B cell (primary cell): ENCODE data around the gene PAX2. TPM values are rescaled to one million over a fixed set of nuclear protein-coding genes. Genes with fewer than 3 reads are reported as not detected.

ENCODE experiments used
- ATAC-seq: fragments of 200-7000 bp; cut with Tn5 transposase; one replicate; pipeline ENCODE4 v1.10.0; 2021; ENCODE audit warnings: low read depth, mild to moderate bottlenecking, moderate number of reproducible peaks, moderate library complexity
- CTCF ChIA-PET: fragments of 350-600 bp; sonication (Branson Sonifier 250); formaldehyde crosslinking; loops from one replicate; lab custom pipeline; 2021; ENCODE audit warnings: antibody characterized with exemption, inconsistent platforms; lab: Charles Lee
- POLR2A ChIA-PET: fragments of 350-600 bp; sonication (Branson Sonifier 250); formaldehyde crosslinking; loops from one replicate; lab custom pipeline; 2021; ENCODE audit warnings: antibody characterized with exemption; lab: Charles Lee
- DNase-seq: peaks from one replicate; pipeline ENCODE4 v3.0.0; 2013
- H2AFZ ChIP-seq: 2 replicates; pipeline ENCODE4 v1.6.1; 2012; ENCODE audit warnings: mild to moderate bottlenecking, low read depth, low read length; ENCODE audit not compliant: insufficient read depth, poor library complexity, severe bottlenecking
- H3K27ac ChIP-seq, 2 donors: 1 replicate in 1 of 2; 2 replicates in 1 of 2; pipeline ENCODE4 v1.5.1; 2012 to 2013; ENCODE audit warnings: low read length in 2 of 2, mild to moderate bottlenecking in 2 of 2, moderate library complexity in 1 of 2
- H3K27me3 ChIP-seq, 4 experiments: fragments of 200-600 bp in 1 of 4; sonication (generic) in 1 of 4; replicated peaks in 1 of 4; 1 replicate in 2 of 4; 2 replicates in 2 of 4; pipeline versions ENCODE4 v1.6.1 to v1.7.0; 2013 to 2016; ENCODE audit warnings: low read length in 3 of 4, mild to moderate bottlenecking in 2 of 4, mixed read lengths in 1 of 4, moderate library complexity in 1 of 4; ENCODE audit not compliant: insufficient read depth in 4 of 4, control insufficient read depth in 3 of 4; ENCODE audit errors: control extremely low read depth in 1 of 4
- H3K36me3 ChIP-seq, 2 experiments: replicated peaks in 1 of 2; 1 replicate in 1 of 2; 2 replicates in 1 of 2; pipeline versions ENCODE4 v1.6.1 to v1.7.1; 2013; ENCODE audit warnings: low read length in 1 of 2; ENCODE audit not compliant: insufficient read depth in 2 of 2, control insufficient read depth in 1 of 2; ENCODE audit errors: control extremely low read depth in 1 of 2, extremely low read depth in 1 of 2
- H3K4me1 ChIP-seq, 2 donors: fragments of 200-600 bp in 1 of 2; sonication (generic) in 1 of 2; 1 replicate in 1 of 2; 2 replicates in 1 of 2; pipeline versions ENCODE4 v1.5.1 to v1.6.1; 2013 to 2017; ENCODE audit warnings: low read length in 2 of 2; ENCODE audit not compliant: control insufficient read depth in 2 of 2, insufficient read depth in 2 of 2
- H3K4me2 ChIP-seq: replicated peaks from 2 replicates; pipeline ENCODE3; 2012; ENCODE audit warnings: mild to moderate bottlenecking, low read depth, low read length; ENCODE audit not compliant: poor library complexity, severe bottlenecking
- H3K4me3 ChIP-seq, 5 experiments: fragments of 200-600 bp in 1 of 5; sonication (generic) in 1 of 5; 1 replicate in 3 of 5; 2 replicates in 2 of 5; pipeline versions ENCODE4 v1.5.1 to v1.7.0; 2011 to 2016; ENCODE audit warnings: low read length in 4 of 5, mild to moderate bottlenecking in 4 of 5, low read depth in 2 of 5, control low read depth in 1 of 5, moderate library complexity in 1 of 5; ENCODE audit not compliant: insufficient read depth in 1 of 5; ENCODE audit errors: control extremely low read depth in 1 of 5, extremely low read depth in 1 of 5
- H3K79me2 ChIP-seq: fragments of 200-600 bp; sonication (generic); one replicate; pipeline ENCODE4 v1.6.0; 2016; ENCODE audit warnings: low read length; ENCODE audit not compliant: control insufficient read depth, insufficient read depth
- H3K9ac ChIP-seq: fragments of 200-600 bp; sonication (generic); 2 replicates; pipeline ENCODE4 v1.6.1; 2017; ENCODE audit warnings: mild to moderate bottlenecking, low read length, moderate library complexity
- H3K9me3 ChIP-seq, 3 donors: one replicate each; pipeline versions ENCODE4 v1.6.1 to v1.7.1; 2013; ENCODE audit warnings: low read length in 2 of 3; ENCODE audit not compliant: control insufficient read depth in 2 of 3, insufficient read depth in 1 of 3; ENCODE audit errors: control extremely low read depth in 1 of 3
- H4K20me1 ChIP-seq: 2 replicates; pipeline ENCODE4 v1.6.0; 2012; ENCODE audit warnings: mild to moderate bottlenecking, low read length; ENCODE audit not compliant: insufficient read depth, control insufficient read depth, poor library complexity, severe bottlenecking
- H3K27ac Mint-ChIP-seq: one replicate; pipeline ENCODE4 v1.8.0; 2021; ENCODE audit warnings: mixed read lengths
- H3K27me3 Mint-ChIP-seq: one replicate; pipeline ENCODE4 v1.8.0; 2021; ENCODE audit warnings: mixed read lengths
- H3K4me1 Mint-ChIP-seq: one replicate; pipeline ENCODE4 v1.8.0; 2021; ENCODE audit warnings: mixed read lengths
- H3K4me3 Mint-ChIP-seq: one replicate; pipeline ENCODE4 v1.8.0; 2021; ENCODE audit warnings: mixed read lengths
- H3K9me3 Mint-ChIP-seq: one replicate; pipeline ENCODE4 v1.8.0; 2022; ENCODE audit warnings: mixed read lengths; ENCODE audit not compliant: insufficient read depth
- CTCF ChIP-seq: fragments of 200-600 bp; IDR thresholded peaks from one replicate; pipeline ENCODE4 v1.8.0; 2022; ENCODE audit warnings: antibody characterized with exemption, mild to moderate bottlenecking
- EZH2 ChIP-seq: IDR thresholded peaks from 2 replicates; pipeline ENCODE4 v1.6.1; 2012; ENCODE audit warnings: borderline replicate concordance, low read depth, mild to moderate bottlenecking, moderate library complexity, low read length; ENCODE audit not compliant: insufficient read depth, poor library complexity, severe bottlenecking
- WGBS: methylation state at CpG from one replicate; pipeline ENCODE4 v1.1.5; 2013; ENCODE audit warnings: missing lambda C conversion rate; ENCODE audit not compliant: insufficient coverage; 5-methylcytosine and 5-hydroxymethylcytosine counted together
- intact Hi-C: fragments of 100-400 bp; cut with micrococcal nuclease; formaldehyde crosslinking; loops from one replicate; pipeline ENCODE4 v1.10.0; 2022
- polyA plus RNA-seq: library from polyadenylated mRNA; depleted of rRNA; stranded (reverse); fragments of >200 nt; gene quantifications from 2 replicates; pipeline ENCODE4 v1.2.3, GENCODE V29; 2012
- total RNA-seq, 2 donors: library from RNA; stranded (reverse); fragments of 120-200 nt in 1 of 2; gene quantifications; 1 replicate in 1 of 2; 2 replicates in 1 of 2; pipeline versions ENCODE4 v1.2.3 to v1.2.4, GENCODE V29; 2013 to 2022

The PAX2 gene
- total and polyA plus RNA-seq, 2 donors (not counting 1 experiment from before 2014, with no cell fraction given) = 0.12 TPM; not detected in 1

- H3K9me3 ChIP-seq = peaks cover 0 to 18% (median 0%) of the 10 kb centered on the region in 3 donors
- Mint-ChIP-seq H3K9me3 (no peaks in the 10 kb centered on the region), H3K4me3 (peak overlapping the region; percentile 56), H3K27me3 (peaks cover 70% of the 10 kb centered on the region), H3K27ac (no peak overlapping the region), H3K4me1 (peaks cover 26% of the 10 kb centered on the region)
- H3K36me3 ChIP-seq = no peaks in the 10 kb centered on the region
- peak overlapping the region; percentile 66 for H3K4me2 ChIP-seq
- ChIA-PET POLR2A (no interaction called here), CTCF (no interaction called here)
- H2AFZ ChIP-seq = no peak overlapping the region
- no peak overlapping the region for H3K4me3 ChIP-seq
- peaks cover 0 to 90% (median 50%) of the 10 kb centered on the region in 4 experiments for H3K27me3 ChIP-seq
- 15% methylated on average over 40 of the region's 50 CpGs for WGBS
- DNase-seq (peak; percentile 29), ATAC-seq (no peak)
- no peaks in the 10 kb centered on the region for H4K20me1 ChIP-seq
- intact Hi-C loops = loop anchor here (5.0 to 10.0 kb wide), 3 partner anchors 78 to 475 kb away; partner anchors contain the start of genes LBX1 and TLX1
- H3K4me1 ChIP-seq = peaks cover 34 to 45% of the 10 kb centered on the region in 2 donors
- no peaks in the 10 kb centered on the region for H3K79me2 ChIP-seq
- H3K9ac ChIP-seq = no peak overlapping the region
- TF ChIP-seq CTCF = no peak
- peak; percentile 82 for TF ChIP-seq EZH2
- no peak overlapping the region for H3K27ac ChIP-seq
Measured at GRCh38 chr10:100749309-100750217, 4.2 kb downstream of the PAX2 start.
